Central memory CD8-positive, alpha-beta T cell (primary cell): ENCODE data around the gene ARL10.

Source experiments
- ATAC-seq: fragments of 150-1000 bp; cut with Tn5 transposase; replicated peaks from 2 replicates; pipeline ENCODE4 v1.10.0; 2022; ENCODE audit warnings: mild to moderate bottlenecking, moderate FRiP score, moderate number of reproducible peaks; ENCODE audit not compliant: poor library complexity, severe bottlenecking; ENCODE audit errors: extremely low read depth
- DNase-seq, 2 donors: peaks; one replicate each; pipeline ENCODE4 v3.0.0; 2021; ENCODE audit warnings: low spot score in 2 of 2
- H3K27ac Mint-ChIP-seq: one replicate; pipeline ENCODE4 v1.8.0; 2022; ENCODE audit warnings: low read depth, mild to moderate bottlenecking, moderate library complexity, mixed read lengths
- H3K27me3 Mint-ChIP-seq: one replicate; pipeline ENCODE4 v1.8.0; 2022; ENCODE audit warnings: mixed read lengths
- H3K36me3 Mint-ChIP-seq: one replicate; pipeline ENCODE4 v1.8.0; 2022; ENCODE audit warnings: mild to moderate bottlenecking, moderate library complexity, mixed read lengths; ENCODE audit not compliant: insufficient read depth
- H3K4me1 Mint-ChIP-seq: one replicate; pipeline ENCODE4 v1.8.0; 2022; ENCODE audit warnings: mixed read lengths
- H3K4me3 Mint-ChIP-seq: one replicate; pipeline ENCODE4 v1.8.0; 2022; ENCODE audit warnings: mild to moderate bottlenecking, moderate library complexity, mixed read lengths
- H3K9me3 Mint-ChIP-seq: one replicate; pipeline ENCODE4 v1.8.0; 2022; ENCODE audit warnings: mixed read lengths

The ARL10 gene

DNA sequence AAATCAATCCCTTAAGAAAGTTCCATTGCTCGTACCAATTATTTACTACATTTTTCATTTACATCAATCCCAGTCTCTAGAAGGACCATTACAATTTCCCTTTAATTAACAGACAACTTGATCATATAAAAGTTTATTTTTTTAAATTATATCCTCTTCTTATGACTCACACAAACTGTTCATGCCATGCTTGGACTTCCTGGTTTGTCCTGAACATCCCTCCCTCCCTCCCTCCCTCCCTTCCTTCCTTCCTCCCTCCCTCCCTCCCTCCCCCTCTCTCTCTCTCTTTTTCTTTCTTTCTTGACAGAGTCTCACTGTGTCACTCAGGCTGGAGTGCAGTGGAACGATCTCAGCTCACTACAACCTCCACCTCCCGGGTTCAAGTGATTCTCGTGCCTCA is 62.7 kb downstream of the ARL10 start:
- ATAC-seq, result no peak
- H3K4me1 Mint-ChIP-seq, result peaks cover 10% of the 10 kb centered on the region
- no peaks in the 10 kb centered on the region for H3K36me3 Mint-ChIP-seq
- DNase-seq, result no peak
- no peaks in the 10 kb centered on the region for H3K9me3 Mint-ChIP-seq
- H3K27me3 Mint-ChIP-seq, result no peaks in the 10 kb centered on the region
- no peak overlapping the region for H3K27ac Mint-ChIP-seq
- H3K4me3 Mint-ChIP-seq, result no peak overlapping the region

DNA sequence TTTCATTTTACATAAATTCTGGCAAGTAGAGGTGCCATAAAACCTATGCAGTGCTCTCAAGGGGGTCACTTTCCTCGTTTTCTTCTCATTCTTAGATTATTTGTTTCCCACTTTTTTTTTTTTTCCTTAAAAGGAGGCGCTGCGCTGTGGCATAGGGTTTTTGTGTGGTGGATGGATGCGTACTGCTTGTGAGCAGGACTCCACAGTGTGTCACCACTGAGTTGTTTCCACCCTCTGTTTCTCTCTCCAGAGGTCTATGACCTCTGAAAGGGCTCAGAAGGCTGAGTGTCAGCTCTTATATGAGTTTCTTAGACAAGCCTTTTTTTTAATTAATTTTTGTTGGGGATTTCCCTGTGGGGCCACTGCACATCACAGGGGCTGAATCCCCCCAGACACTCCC is 64.7 kb downstream of the ARL10 start:
- Mint-ChIP-seq H3K9me3 (no peaks in the 10 kb centered on the region), H3K27me3 (no peaks in the 10 kb centered on the region), H3K36me3 (no peaks in the 10 kb centered on the region), H3K27ac (no peak overlapping the region), H3K4me1 (peaks cover 10% of the 10 kb centered on the region), H3K4me3 (no peak overlapping the region)
- no peak for DNase-seq
- ATAC-seq, result no peak
